CD4-positive, alpha-beta memory T cell (primary cell): ENCODE data around the gene AMELX. TPM values are rescaled to one million over a fixed set of nuclear protein-coding genes. Genes with fewer than 3 reads are reported as not detected.

Source experiments
- CTCF ChIA-PET: fragments of 350-600 bp; sonication (Branson Sonifier 250); formaldehyde crosslinking; loops from one replicate; lab custom pipeline; 2021; ENCODE audit warnings: inconsistent platforms; ENCODE audit not compliant: partially characterized antibody; lab: Charles Lee
- POLR2A ChIA-PET: fragments of 350-600 bp; sonication (Branson Sonifier 250); formaldehyde crosslinking; loops from one replicate; lab custom pipeline; 2021; ENCODE audit not compliant: partially characterized antibody; lab: Charles Lee
- DNase-seq, 5 donors: peaks; one replicate each; pipeline versions ENCODE4 v3.0.0 to v3.0.0-alpha.2; 2020 to 2022; ENCODE audit warnings: mixed read lengths in 1 of 5
- H3K27ac ChIP-seq: one replicate; pipeline ENCODE4 v1.7.0; 2013; ENCODE audit warnings: low read depth, low read length
- H3K27me3 ChIP-seq: 2 replicates; pipeline ENCODE4 v1.7.0; 2013; ENCODE audit warnings: mild to moderate bottlenecking, low read length, moderate library complexity; ENCODE audit not compliant: insufficient read depth
- H3K36me3 ChIP-seq: 2 replicates; pipeline ENCODE4 v1.7.0; 2013; ENCODE audit warnings: mild to moderate bottlenecking, low read length, moderate library complexity; ENCODE audit not compliant: insufficient read depth
- H3K4me1 ChIP-seq: 2 replicates; pipeline ENCODE4 v1.7.0; 2013; ENCODE audit warnings: mild to moderate bottlenecking, low read length, moderate library complexity; ENCODE audit not compliant: insufficient read depth
- H3K4me3 ChIP-seq, 2 donors: one replicate each; pipeline ENCODE4 v1.7.0; 2013; ENCODE audit warnings: low read length in 2 of 2, mild to moderate bottlenecking in 1 of 2
- H3K9me3 ChIP-seq, 2 donors: one replicate each; pipeline ENCODE4 v1.7.0; 2013; ENCODE audit warnings: low read length in 2 of 2, control low read depth in 1 of 2; ENCODE audit not compliant: control insufficient read depth in 1 of 2
- H3K27ac Mint-ChIP-seq, 7 donors: one replicate each; pipeline ENCODE4 v1.8.0; 2020 to 2021; ENCODE audit warnings: mixed read lengths in 7 of 7, mild to moderate bottlenecking in 6 of 7, inconsistent platforms in 3 of 7, moderate library complexity in 3 of 7
- H3K27me3 Mint-ChIP-seq, 2 donors: one replicate each; pipeline ENCODE4 v1.8.0; 2020 to 2021; ENCODE audit warnings: mixed read lengths in 2 of 2
- H3K36me3 Mint-ChIP-seq, 2 donors: one replicate each; pipeline ENCODE4 v1.8.0; 2020 to 2021; ENCODE audit warnings: mixed read lengths in 2 of 2, inconsistent platforms in 1 of 2, mild to moderate bottlenecking in 1 of 2
- H3K4me1 Mint-ChIP-seq, 4 donors: one replicate each; pipeline ENCODE4 v1.8.0; 2020 to 2021; ENCODE audit warnings: mixed read lengths in 4 of 4, mild to moderate bottlenecking in 1 of 4
- H3K4me3 Mint-ChIP-seq, 8 donors: one replicate each; pipeline ENCODE4 v1.8.0; 2020 to 2021; ENCODE audit warnings: mixed read lengths in 8 of 8, mild to moderate bottlenecking in 7 of 8, moderate library complexity in 6 of 8, inconsistent platforms in 3 of 8
- H3K9me3 Mint-ChIP-seq, 8 donors: one replicate each; pipeline ENCODE4 v1.8.0; 2020 to 2021; ENCODE audit warnings: mixed read lengths in 8 of 8, mild to moderate bottlenecking in 5 of 8, inconsistent platforms in 3 of 8, moderate library complexity in 1 of 8
- intact Hi-C: fragments of 100-400 bp; cut with micrococcal nuclease; formaldehyde crosslinking; loops from one replicate; pipeline ENCODE4 v1.15.1; 2023
- microRNA-seq: library from miRNA; unstranded; fragments of <30 nt; microRNA quantifications from one replicate; pipeline ENCODE4 v1.2.0, GENCODE V29; 2021; ENCODE audit warnings: borderline replicate concordance, borderline number of aligned reads, borderline microRNAs expressed, mixed read lengths
- polyA plus RNA-seq, 2 donors: library from polyadenylated mRNA; unstranded; fragments of 300-500 nt; fragmentation: Illumina TruSeq; gene quantifications; one replicate each; pipeline ENCODE4 v1.2.3, GENCODE V29; 2021
- total RNA-seq, 2 experiments: library from RNA; stranded (reverse); gene quantifications; one replicate each; pipeline ENCODE4 v1.2.3, GENCODE V29; 2021

AMELX gene
- total and polyA plus RNA-seq, 4 experiments from 2014 or later, result not detected

DNA sequence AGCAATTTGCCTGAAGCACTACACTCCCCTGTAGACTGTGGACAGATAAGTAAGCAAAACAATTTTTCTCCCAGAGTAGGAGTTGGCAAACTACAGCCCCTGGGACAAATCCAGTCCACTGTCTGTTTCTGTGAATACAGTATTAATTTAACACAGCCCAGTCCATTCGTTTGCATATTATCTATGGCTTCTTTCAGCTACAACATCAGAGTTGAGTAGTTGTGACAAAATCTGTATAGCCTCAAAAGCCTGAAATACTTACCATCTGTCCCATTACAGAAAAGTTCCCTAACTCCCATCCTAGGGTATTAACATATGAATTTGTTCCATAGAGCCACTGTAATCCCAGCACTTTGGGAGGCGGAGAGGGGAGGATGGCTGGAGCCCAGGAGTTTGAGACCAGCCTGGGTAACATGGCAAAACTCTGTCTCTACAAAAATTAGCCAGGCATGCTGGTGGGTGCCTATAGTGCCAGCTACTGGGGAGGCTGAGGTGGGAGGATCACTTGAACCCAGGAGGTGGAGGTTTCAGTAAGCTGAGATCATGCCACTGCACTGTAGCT lies 53.0 kb downstream of the AMELX start:
- DNase-seq, result no peak
- no peaks in the 10 kb centered on the region for H3K4me1 Mint-ChIP-seq
- H3K4me3 Mint-ChIP-seq, result no peak overlapping the region
- Histone ChIP-seq H3K9me3 (no peaks in the 10 kb centered on the region), H3K27ac (no peak overlapping the region), H3K27me3 (no peaks in the 10 kb centered on the region), H3K4me1 (no peaks in the 10 kb centered on the region), H3K4me3 (no peak overlapping the region), H3K36me3 (no peaks in the 10 kb centered on the region)
- ChIA-PET CTCF (no interaction called here), POLR2A (no interaction called here)
- H3K27me3 Mint-ChIP-seq, result no peaks in the 10 kb centered on the region
- no peak overlapping the region for H3K27ac Mint-ChIP-seq
- H3K36me3 Mint-ChIP-seq, result no peaks in the 10 kb centered on the region
- peaks cover 0 to 3% (median 0%) of the 10 kb centered on the region in 8 donors for H3K9me3 Mint-ChIP-seq
- intact Hi-C loops, result no loop called here

DNA sequence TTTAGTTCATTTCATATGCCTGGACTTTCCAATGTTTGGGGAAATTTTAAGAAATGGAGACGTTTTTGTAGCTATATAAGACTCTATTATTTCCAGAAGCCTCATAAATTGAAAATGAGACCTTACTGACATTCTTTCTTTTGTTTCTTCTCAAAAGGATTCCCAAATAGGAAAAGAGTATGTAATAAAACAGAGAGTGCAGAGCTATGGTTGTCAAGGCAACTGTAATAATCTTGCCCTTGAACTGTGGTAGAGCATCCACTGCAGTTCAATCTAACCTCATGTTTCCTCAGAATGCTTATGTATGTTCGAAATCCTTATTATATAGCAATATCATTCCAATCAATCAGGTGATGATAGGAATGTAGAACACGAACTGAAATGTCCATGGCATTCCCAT lies 54.1 kb downstream of the AMELX start:
- Histone ChIP-seq H3K4me3 (no peak overlapping the region), H3K9me3 (no peaks in the 10 kb centered on the region), H3K27ac (no peak overlapping the region), H3K36me3 (no peaks in the 10 kb centered on the region), H3K4me1 (no peaks in the 10 kb centered on the region), H3K27me3 (no peaks in the 10 kb centered on the region)
- no peak overlapping the region for H3K27ac Mint-ChIP-seq
- CTCF ChIA-PET, result no interaction called here
- intact Hi-C loops, result no loop called here
- no peaks in the 10 kb centered on the region for H3K36me3 Mint-ChIP-seq
- H3K4me1 Mint-ChIP-seq, result no peaks in the 10 kb centered on the region
- no peaks in the 10 kb centered on the region for H3K27me3 Mint-ChIP-seq
- POLR2A ChIA-PET, result no interaction called here
- H3K4me3 Mint-ChIP-seq, result no peak overlapping the region
- peaks cover 0 to 3% (median 0%) of the 10 kb centered on the region in 8 donors for H3K9me3 Mint-ChIP-seq
- no peak for DNase-seq

DNA sequence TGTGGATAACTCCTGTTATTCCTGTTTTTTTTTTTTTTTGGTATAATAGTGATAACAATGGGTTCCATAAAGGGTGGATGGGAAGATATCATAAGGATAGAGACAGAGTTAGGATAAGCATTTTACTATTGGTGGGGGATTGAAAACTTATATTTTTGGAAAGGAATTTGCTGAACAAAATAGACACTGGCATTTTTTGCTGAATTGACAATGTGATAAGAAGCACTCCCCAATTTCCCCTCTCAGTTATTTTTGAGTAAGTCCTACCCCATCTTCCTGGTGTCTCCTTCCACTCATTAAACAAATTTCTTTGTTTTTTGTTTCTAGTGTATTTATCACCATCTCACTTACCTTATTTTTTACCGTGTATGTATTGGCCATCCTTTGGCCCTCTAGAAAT lies 55.8 kb downstream of the AMELX start:
- no peaks in the 10 kb centered on the region for H3K36me3 ChIP-seq
- POLR2A ChIA-PET, result no interaction called here
- Mint-ChIP-seq H3K9me3 (peaks cover 0 to 3% (median 0%) of the 10 kb centered on the region in 8 donors), H3K27ac (no peak overlapping the region), H3K27me3 (no peaks in the 10 kb centered on the region), H3K36me3 (no peaks in the 10 kb centered on the region), H3K4me1 (no peaks in the 10 kb centered on the region), H3K4me3 (no peak overlapping the region)
- no peaks in the 10 kb centered on the region for H3K27me3 ChIP-seq
- no peaks in the 10 kb centered on the region for H3K9me3 ChIP-seq
- no peaks in the 10 kb centered on the region for H3K4me1 ChIP-seq
- no peak for DNase-seq
- H3K4me3 ChIP-seq, result no peak overlapping the region
- no peak overlapping the region for H3K27ac ChIP-seq
- intact Hi-C loops, result no loop called here
- CTCF ChIA-PET, result no interaction called here

DNA sequence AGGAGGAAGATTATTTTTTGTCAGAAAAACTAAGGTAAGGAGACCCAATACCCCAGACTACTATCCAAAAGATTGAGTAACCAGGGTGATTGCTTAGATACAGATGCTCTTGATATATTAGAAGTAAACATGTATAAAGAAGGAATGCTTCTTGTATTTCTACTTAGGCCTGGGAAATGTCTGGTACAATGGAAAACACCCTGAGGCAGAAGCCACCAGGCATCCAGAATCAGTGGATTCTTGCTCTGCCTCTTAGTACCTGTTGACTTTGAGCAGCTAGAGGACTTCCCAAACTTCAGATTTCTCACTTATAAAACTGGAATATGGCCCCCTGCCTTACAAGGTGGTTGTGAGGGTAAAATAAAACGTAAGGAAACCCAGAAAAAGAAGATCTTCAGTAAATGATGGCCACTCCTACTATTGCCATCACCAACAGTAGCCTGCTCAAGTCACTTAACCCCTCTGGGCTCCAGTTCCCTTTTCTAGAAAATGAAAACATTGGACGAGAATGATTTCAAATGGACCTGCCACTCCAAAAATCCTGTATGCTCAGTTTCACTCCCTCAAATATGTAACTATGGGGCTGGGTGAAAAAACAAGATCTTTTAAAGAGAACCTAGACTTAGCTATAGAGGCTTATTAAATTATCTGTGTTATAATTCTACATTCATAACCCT lies 56.6 kb downstream of the AMELX start:
- intact Hi-C loops, result no loop called here
- H3K4me3 Mint-ChIP-seq, result no peak overlapping the region
- H3K27ac Mint-ChIP-seq, result no peak overlapping the region
- H3K36me3 Mint-ChIP-seq, result no peaks in the 10 kb centered on the region
- no peak for DNase-seq
- CTCF ChIA-PET, result no interaction called here
- POLR2A ChIA-PET, result no interaction called here
- peaks cover 0 to 3% (median 0%) of the 10 kb centered on the region in 8 donors for H3K9me3 Mint-ChIP-seq
- H3K36me3 ChIP-seq, result no peaks in the 10 kb centered on the region
- no peaks in the 10 kb centered on the region for H3K4me1 Mint-ChIP-seq
- no peaks in the 10 kb centered on the region for H3K27me3 ChIP-seq
- H3K9me3 ChIP-seq, result no peaks in the 10 kb centered on the region
- H3K27me3 Mint-ChIP-seq, result no peaks in the 10 kb centered on the region
- no peak overlapping the region for H3K27ac ChIP-seq
- no peaks in the 10 kb centered on the region for H3K4me1 ChIP-seq
- H3K4me3 ChIP-seq, result no peak overlapping the region

Small RNA genes lying within 50 kb of the gene (microRNA-seq; reads per million reads assigned to microRNA genes)
- gene MIR548AX, result not detected

Other genes starting within 250 kb of the AMELX start
- gene HCCS, start 182.1 kb upstream of the AMELX start, total RNA-seq, result 10 to 100 TPM; 12.8 to 15.2 TPM
- gene HCCS, start 182.1 kb upstream of the AMELX start, polyA plus RNA-seq, result 10 to 100 TPM; 26.8 to 30.4 TPM